ENCODE measurements around the gene SERINC5.

- no peak for TF ChIP-seq POLR2A (IDR thresholded peaks at IDR 0.05)
- TF ChIP-seq POLR2AphosphoS5 (IDR thresholded peaks at IDR 0.05), result no peak
These were observed 115.4 kb downstream of the SERINC5 start for GRCh38 chr5:80140496-80140895.

Data from gastroesophageal sphincter (tissue), 2 donors.